ENCODE results near the gene GAS7. TPM values are rescaled to one million over a fixed set of nuclear protein-coding genes. Genes with fewer than 3 reads are reported as not detected.

The GAS7 gene
- total and polyA plus RNA-seq, 4 donors, result 9.0 to 112 (median 46.1) TPM

DNA sequence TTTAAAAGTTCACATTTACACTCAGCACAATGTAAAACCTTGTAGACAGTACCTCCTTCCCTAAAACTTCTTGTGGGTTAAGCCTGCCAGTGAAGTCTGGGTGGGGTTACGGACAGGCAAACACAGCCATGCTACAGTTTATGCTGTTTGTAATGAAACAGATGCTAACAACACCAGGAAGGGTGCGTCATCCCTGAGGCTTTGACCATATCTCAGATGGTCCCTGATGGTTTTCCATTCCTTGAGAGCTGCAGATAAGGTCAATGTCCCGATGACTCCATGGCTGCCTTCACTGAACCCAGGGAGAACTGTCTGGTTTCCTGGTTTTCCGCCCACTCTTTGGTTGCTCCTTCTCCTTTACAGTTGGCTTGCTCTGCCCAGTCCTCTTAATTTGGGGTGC is 29.1 kb downstream of the GAS7 start:
- DNase-seq (no peak), ATAC-seq (ENCODE audit: insufficient read depth, low FRiP score) (no peak)
- peaks cover 0 to 3% (median 0%) of the 10 kb centered on the region in 3 donors for H3K27me3 ChIP-seq (ENCODE audit: control insufficient read depth in 3 of 3, insufficient read depth in 3 of 3, low read length in 2 of 3)
- no peak overlapping the region for H3K4me3 ChIP-seq
- 78 to 83% methylated on average over 4 of the region's 4 CpGs for WGBS, 2 donors
- no peak overlapping the region for H3K27ac ChIP-seq (ENCODE audit: low read depth in 1 of 2, low read length in 1 of 2)
- peaks cover 0 to 25% (median 7%) of the 10 kb centered on the region in 5 donors for H3K4me1 ChIP-seq (ENCODE audit: control insufficient read depth in 5 of 5, insufficient read depth in 5 of 5, low read length in 5 of 5)
- H3K9me3 ChIP-seq (ENCODE audit: control insufficient read depth in 4 of 4, insufficient read depth in 3 of 4, low read length in 3 of 4), result peaks cover 0 to 6% (median 3%) of the 10 kb centered on the region in 4 donors
- TF ChIP-seq, protein P1, sequence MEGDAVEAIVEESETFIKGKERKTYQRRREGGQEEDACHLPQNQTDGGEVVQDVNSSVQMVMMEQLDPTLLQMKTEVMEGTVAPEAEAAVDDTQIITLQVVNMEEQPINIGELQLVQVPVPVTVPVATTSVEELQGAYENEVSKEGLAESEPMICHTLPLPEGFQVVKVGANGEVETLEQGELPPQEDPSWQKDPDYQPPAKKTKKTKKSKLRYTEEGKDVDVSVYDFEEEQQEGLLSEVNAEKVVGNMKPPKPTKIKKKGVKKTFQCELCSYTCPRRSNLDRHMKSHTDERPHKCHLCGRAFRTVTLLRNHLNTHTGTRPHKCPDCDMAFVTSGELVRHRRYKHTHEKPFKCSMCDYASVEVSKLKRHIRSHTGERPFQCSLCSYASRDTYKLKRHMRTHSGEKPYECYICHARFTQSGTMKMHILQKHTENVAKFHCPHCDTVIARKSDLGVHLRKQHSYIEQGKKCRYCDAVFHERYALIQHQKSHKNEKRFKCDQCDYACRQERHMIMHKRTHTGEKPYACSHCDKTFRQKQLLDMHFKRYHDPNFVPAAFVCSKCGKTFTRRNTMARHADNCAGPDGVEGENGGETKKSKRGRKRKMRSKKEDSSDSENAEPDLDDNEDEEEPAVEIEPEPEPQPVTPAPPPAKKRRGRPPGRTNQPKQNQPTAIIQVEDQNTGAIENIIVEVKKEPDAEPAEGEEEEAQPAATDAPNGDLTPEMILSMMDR (IDR thresholded peaks at IDR 0.05; ENCODE audit: control extremely low read depth, extremely low read depth), result no peak
- H3K9ac ChIP-seq (ENCODE audit: insufficient read depth in 1 of 2, low read length in 2 of 2), result no peak overlapping the region
- peaks cover 0 to 3% (median 0%) of the 10 kb centered on the region in 4 donors for H3K36me3 ChIP-seq (ENCODE audit: control insufficient read depth in 4 of 4, insufficient read depth in 4 of 4, low read length in 4 of 4)

DNA sequence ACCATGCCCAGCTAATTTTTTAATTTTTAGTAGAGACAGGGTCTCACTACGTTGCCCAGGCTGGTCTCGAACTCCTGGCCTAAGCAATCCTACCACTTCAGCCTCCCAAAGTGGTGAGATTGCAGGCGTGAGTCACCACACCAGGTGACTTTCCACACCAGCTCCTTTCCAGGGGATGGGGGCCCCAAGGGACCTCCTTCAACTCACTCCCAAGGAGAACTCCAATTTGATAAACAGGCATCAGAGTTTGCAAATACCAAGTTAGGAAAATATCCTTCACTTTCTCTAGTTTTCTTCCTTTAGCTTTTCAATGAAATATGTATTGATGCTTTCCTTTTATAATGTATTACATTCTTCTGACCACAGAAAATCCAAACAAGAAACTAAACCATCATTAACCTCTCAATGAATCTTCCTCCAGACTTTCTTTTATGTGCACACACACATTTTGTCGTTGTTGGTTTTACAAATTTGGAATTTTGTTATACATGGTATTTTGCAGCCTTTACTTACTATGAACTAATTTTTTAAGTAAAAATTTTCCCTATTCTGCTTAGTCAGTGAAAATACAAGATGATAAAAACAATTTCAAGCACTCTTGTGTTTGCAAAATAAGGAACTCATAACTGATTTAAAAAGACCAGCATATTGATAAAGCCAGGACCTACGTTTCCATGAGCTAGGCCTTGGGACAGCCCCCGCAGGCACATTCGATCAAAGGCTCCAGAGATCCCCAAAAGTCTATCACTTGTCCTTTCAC is 32.0 kb downstream of the GAS7 start:
- TF ChIP-seq, protein P1 (IDR thresholded peaks at IDR 0.05; ENCODE audit: control extremely low read depth, extremely low read depth), result no peak

DNA sequence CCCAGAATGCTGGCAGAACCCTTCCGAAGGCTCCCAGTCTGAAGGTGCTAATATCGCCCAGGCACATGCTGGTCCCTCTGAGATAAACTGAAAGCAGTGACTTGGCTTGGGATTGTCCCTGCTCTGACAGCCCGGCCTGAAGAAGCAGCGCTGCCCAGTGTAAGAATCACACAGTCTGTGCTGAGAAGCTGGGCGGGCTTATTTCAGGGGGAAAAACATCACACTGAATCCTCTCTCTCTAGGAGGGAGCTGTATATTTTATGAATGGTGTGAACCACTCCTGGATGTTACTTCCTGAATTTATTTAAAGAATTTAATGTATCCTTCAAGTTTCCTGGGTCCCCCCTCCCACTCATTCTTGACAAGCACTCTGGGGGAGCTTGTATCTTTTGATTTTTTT is 36.3 kb downstream of the GAS7 start:
- no peak overlapping the region for H3K27ac ChIP-seq (ENCODE audit: low read depth in 1 of 2, low read length in 1 of 2)
- H3K9ac ChIP-seq (ENCODE audit: insufficient read depth in 1 of 2, low read length in 2 of 2), result peak overlapping the region in 1 of 2 donors; percentile 68
- no peaks in the 10 kb centered on the region for H3K27me3 ChIP-seq (ENCODE audit: control insufficient read depth in 3 of 3, insufficient read depth in 3 of 3, low read length in 2 of 3)
- WGBS, 2 donors, result 61 to 66% methylated on average over 5 of the region's 5 CpGs
- no peak overlapping the region for H3K4me3 ChIP-seq
- no peaks in the 10 kb centered on the region for H3K9me3 ChIP-seq (ENCODE audit: control insufficient read depth in 4 of 4, insufficient read depth in 3 of 4, low read length in 3 of 4)
- H3K4me1 ChIP-seq (ENCODE audit: control insufficient read depth in 5 of 5, insufficient read depth in 5 of 5, low read length in 5 of 5), result peaks cover 0 to 16% (median under 1%) of the 10 kb centered on the region in 5 donors
- ATAC-seq (ENCODE audit: insufficient read depth, low FRiP score) (no peak), DNase-seq (peak; percentile 52 to 72 (median 66))
- H3K36me3 ChIP-seq (ENCODE audit: control insufficient read depth in 4 of 4, insufficient read depth in 4 of 4, low read length in 4 of 4), result peaks cover 0 to 4% (median 0%) of the 10 kb centered on the region in 4 donors
- TF ChIP-seq, protein P1 (IDR thresholded peaks at IDR 0.05; ENCODE audit: control extremely low read depth, extremely low read depth), result no peak

More for the DNA sequence above, 32.0 kb downstream of the GAS7 start:
- H3K27ac ChIP-seq (ENCODE audit: low read depth in 1 of 2, low read length in 1 of 2), result no peak overlapping the region
- 83 to 90% methylated on average over 7 of the region's 7 CpGs for WGBS, 2 donors
- H3K9me3 ChIP-seq (ENCODE audit: control insufficient read depth in 4 of 4, insufficient read depth in 3 of 4, low read length in 3 of 4), result peaks cover 0 to 4% (median 0%) of the 10 kb centered on the region in 4 donors
- H3K4me3 ChIP-seq, result no peak overlapping the region
- peaks cover 0 to 17% (median 7%) of the 10 kb centered on the region in 5 donors for H3K4me1 ChIP-seq (ENCODE audit: control insufficient read depth in 5 of 5, insufficient read depth in 5 of 5, low read length in 5 of 5)
- no peak overlapping the region for H3K9ac ChIP-seq (ENCODE audit: insufficient read depth in 1 of 2, low read length in 2 of 2)
- H3K27me3 ChIP-seq (ENCODE audit: control insufficient read depth in 3 of 3, insufficient read depth in 3 of 3, low read length in 2 of 3), result no peaks in the 10 kb centered on the region
- H3K36me3 ChIP-seq (ENCODE audit: control insufficient read depth in 4 of 4, insufficient read depth in 4 of 4, low read length in 4 of 4), result peaks cover 0 to under 1% (median 0%) of the 10 kb centered on the region in 4 donors
- DNase-seq (no peak), ATAC-seq (ENCODE audit: insufficient read depth, low FRiP score) (no peak)
